Measurements from ENCODE around the gene SPPL2B.
"Not testable (repeated sequence)": the region's sequence is repeated elsewhere in the genome, so short reads cannot be mapped to it uniquely, and the experiment has no call there.

The SPPL2B gene

DNA sequence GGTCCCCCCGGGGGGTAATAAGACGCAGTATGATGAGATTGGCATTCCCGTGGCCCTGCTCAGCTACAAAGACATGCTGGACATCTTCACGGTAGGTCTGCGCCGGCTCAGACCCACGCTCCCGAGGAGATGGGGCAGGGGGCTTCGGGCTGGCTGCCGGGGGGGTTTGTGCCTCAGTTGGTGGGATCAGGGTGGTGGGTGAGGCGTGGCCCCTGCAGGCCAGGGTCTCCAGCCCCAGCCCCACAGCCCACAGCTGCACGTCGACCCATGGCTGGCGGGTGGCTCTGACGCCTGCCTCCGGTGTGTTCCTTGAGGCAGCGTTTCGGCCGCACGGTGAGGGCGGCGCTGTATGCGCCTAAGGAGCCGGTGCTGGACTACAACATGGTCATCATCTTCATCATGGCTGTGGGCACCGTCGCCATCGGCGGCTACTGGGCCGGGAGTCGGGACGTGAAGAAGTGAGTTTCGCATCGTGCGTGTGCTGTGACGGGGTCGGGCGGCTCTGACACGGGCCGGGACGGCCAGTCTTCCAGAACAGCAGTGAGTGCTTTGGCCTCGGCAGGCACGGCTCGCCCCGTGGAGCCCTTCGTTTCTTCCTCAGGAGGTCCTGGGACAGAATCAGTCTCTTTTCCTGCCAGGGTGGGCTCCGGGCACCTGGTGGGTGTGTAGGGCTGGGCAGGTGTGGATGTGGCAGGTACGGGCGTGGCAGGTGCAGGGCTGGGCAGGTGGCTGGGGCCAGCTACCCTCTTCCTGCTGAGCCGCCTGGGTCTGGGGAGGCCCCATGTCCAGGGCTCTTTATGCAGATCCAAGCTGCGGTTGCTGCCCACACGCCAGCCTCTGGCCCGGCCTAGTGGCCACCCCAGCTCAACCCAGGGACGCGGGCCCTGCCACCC lies 10.5 kb downstream of the SPPL2B start:
- no peak for DNase-seq

DNA sequence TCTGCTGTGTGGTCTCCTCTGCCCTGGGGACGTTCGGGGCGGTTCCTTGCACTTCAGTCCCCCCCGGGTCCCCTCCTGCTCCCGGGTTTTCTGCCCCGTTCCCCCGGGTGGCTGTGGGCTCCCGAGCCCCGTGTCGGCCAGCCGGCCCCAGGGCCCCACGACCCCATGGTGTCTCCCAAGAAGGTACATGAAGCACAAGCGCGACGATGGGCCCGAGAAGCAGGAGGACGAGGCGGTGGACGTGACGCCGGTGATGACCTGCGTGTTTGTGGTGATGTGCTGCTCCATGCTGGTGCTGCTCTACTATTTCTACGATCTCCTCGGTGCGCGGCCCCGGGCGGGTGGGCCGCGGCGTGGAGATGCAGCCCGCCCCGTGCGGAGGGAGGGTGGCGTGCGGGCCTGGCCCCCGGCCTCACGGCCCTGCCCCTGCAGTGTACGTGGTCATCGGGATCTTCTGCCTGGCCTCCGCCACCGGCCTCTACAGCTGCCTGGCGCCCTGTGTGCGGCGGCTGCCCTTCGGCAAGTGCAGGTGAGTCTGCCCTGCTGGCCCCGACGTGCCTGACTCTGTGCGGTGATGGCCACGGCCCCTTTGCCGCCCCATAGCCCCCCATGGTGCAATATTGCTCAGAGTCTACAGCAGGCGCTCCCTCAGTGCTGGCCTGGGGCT lies 11.3 kb downstream of the SPPL2B start:
- DNase-seq, result no peak

DNA sequence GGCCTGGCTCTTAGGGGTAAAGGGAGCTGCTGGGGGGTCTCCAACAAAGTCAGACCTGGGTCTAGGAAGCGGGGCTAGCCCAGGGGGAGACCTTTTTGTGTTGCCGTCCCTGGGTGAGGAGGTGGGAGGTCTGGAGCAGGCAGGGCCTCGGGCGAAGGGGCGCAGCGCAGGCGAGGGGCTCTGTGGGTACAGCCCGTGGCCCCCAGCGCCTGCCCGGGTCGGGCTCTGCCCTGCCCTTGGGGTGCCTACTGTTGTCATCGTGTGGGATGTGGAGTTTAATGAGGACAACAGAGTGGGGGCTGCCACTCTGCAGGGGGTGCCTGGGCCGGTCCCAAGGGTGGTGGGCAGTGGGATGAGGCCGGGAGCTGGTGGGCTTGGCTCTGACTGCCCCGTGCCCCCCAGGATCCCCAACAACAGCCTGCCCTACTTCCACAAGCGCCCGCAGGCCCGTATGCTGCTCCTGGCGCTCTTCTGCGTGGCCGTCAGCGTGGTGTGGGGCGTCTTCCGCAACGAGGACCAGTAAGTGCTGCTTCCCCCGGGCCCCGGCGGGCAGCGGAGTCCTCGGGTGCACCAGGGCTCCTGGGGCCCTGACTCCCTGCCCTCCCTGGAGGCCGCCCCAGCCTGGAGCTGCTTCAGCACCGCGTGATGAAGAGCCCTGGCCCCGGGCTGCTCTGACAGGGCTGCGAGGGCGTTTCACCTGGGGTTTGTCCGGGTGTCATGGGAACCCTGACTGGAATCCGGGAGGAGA lies 12.2 kb downstream of the SPPL2B start:
- DNase-seq, result no peak

DNA sequence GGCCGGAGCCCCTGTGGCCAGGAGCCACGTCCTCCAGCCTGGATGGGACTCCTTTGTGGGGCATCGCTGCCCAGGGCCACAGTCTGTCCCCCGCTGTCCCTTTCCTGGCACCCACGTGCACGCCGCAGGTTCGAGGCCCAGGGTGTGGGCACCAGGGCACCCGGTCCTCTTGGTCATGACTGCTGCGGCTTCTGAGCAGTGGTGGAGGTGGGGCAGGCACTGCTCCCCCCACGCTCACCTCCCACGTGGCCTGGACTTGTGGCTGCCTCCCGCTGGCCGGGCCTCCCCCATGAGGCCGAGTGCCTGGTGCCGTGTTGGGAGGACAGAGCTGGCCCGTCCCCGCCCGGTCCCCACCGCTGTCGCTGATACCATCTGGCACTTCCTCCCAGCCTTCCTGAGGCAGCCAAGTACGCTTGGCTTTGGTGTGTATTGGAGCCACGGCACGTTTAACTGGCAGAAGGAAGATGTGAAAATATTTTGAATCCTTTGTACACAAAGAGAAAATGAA lies 12.8 kb downstream of the SPPL2B start:
- DNase-seq, result no peak

DNA sequence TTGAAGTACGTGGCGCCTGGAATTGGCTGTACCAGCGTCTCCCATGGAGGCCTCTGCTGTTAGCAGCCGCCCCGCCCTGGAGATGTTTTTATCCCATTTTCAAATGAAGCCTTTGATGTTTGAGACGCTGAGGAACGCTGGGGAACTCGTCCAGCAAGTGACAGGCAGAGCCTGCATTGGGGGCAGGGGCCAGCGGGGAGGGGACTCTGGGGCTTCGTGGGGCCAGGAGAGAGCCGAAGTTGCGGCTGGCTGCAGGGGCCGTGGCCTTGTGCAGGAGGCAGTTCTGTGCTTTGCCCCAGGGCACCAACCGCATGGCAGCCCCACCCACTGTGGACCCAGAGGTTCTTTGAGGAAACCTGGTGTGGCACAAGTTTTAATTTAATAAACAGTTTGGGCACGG lies 13.5 kb downstream of the SPPL2B start:
- DNase-seq, result no peak

DNA sequence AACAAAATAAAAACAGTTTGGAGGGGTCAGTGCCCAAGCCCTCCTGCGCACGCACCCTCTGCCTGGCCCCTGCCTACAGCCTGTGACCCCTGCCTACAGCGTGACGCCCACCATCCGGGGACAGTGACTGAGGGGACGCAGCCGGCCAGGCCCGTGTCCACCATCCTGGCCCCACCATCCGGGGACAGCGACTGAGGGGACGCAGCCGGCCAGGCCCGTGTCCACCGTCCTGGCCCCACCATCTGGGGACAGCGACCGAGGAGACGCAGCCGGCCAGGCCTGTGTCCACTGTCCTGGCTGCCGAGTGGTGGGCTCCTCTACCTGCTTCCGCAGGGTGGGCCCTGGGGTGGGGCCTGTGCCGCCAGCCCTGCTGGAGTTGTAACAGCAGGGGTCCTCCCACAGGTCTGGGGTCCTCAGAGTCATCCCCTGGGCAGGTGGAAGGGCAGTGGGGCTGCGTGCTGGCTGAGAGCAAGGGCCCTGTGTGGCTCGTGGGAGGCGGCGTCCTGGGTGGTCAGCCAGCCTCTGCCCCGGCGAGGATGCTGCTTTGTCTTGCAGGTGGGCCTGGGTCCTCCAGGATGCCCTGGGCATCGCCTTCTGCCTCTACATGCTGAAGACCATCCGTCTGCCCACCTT lies 14.3 kb downstream of the SPPL2B start:
- DNase-seq, result no peak

DNA sequence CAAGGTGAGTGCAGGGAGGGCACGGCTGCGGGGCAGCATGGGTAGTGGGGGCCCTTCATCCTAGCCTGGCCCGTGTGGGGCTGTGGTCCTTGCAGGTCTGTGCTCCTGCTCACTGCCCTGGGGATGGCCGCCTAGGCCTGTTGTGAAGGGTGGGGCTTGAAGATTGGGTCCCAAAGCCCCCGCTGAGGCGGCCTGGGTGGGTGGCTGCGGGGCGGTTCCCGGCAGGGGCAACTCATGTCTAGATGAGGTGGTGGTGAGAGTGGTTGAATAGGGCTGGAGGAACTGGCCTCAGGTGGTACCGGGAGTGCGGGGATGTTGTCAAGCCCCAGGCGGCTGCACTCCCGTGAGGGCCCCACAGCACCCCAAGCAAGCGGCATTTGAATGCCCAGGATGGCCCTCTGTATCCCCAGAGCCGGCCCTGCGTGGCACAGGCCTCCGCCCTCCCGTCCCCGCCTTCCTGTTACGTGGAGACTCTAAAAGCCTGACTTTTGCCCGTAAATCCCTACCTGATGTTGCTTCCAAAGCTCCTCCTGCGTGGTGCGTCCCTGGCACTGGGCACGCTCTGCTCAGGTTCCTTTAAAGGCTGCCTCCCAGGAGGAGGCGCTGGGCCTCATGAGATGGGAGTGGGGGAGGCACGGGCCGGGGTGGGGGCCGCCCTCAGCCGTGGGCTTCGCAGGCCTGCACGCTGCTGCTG lies 15.0 kb downstream of the SPPL2B start:
- DNase-seq, result no peak

DNA sequence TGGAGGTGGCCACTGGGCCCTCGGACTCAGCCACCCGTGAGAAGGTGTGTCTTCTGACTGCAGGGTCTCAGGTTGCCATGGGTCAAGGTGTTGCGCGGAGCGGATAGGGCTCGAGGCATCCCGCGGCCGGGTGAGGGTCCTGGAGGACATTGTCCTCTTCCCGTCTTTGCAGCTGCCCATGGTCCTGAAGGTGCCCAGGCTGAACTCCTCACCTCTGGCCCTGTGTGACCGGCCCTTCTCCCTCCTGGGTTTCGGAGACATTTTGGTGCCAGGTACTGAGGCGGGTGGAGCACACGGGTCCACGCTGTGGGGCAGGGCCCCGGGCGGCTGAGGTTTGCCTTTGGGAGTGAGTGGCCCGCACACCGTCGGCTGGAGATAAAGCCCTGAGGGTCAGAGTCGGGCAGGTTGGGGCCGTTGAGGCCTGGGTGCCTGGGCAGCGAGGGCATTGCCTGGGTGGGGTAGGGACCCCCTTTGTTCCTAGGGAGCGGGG lies 15.9 kb downstream of the SPPL2B start:
- no peak for DNase-seq

DNA sequence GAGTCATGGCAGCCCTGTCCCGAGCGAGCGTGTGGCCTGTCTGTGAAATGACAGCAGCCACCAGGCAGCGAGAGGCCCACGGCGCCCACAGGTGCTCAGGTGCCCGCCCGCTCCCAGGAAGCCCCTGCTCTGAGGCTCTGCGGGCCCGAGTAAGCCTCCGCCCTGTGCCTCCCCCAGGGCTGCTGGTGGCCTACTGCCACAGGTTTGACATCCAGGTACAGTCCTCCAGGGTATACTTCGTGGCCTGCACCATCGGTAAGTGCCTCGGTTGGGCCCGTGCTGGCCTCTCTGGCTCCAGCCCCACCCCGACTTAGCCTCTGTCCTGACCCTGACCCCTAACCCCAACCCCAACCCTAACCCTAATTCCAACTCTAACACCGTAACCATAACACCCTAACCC lies 16.6 kb downstream of the SPPL2B start:
- no peak for DNase-seq

DNA sequence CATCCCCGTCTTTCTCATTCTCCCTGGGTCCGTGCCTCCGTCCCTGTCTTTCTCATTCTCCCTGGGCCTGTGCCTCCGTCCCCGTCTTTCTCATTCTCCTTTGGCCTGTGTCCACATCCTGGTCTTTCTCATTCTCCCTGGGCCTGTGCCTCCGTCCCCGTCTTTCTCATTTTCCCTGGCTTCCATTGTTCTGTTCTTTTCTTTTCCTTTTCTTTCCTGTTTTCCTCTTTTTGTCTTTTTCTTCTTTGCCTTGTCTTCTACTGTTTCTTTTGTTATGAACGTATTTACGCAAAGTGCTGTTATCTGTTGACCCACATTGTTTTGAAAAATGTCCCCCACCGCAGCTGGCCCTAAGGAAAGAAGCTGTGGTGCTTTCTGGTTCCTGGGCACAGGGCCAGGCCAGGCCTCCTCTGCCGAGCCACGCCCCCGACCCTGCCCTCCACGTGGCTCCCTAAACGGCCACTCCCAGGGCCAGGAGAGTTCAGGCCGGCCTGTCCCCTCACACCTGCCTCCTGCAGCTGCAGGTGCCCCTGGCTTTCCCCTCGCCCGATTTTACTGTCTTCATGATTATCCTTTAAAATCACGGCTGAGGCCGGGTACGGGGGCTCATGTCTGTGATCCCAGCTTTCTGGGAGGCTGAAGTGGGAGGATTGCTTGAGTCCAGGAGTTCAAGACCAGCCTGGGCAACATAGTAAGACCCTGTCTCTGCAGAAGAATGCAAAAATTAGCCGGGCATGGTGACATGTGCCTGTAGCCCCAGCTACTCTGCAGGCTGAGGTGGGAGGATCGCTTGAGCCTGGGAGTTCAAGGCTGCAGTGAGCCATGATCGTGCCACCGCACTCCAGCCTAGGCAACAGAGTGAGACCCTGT lies 17.5 kb downstream of the SPPL2B start:
- peak; percentile 56 for DNase-seq

DNA sequence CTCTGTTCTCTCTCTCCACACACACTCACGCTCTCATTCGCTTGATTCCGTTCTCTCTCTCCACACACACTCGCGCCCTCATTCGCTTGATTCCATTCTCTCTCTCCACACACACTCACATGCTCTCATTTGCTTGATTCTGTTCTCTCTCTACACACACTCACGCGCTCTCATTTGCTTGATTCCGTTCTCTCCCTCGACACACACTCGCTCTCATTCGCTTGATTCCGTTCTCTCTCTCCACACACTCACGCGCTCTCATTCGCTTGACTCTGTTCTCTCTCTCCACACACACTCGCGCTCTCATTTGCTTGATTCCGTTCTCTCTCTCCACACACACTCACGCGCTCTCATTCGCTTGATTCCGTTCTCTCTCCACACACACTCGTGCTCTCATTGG lies 21.3 kb downstream of the SPPL2B start:
- DNase-seq, result not testable (repeated sequence)

DNA sequence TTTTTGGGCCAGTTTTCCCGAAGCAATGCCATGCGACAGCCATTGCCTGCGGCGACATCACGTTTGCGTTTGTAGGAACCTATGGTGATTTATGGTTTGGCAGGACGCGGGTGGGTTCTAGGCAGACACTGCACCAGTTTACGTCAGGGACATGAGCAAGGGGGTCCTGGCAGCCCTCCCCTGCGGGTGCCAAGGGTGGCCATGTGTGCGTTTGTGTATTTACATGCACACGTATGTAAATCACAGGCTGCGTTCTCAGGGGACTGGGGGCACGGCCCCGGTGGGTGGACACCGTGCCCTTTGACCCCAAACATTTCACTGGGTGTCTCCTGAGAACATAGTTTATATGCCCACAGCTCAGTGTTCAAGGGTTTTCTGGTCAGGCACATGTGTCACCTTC lies 22.2 kb downstream of the SPPL2B start:
- no peak for DNase-seq

DNA sequence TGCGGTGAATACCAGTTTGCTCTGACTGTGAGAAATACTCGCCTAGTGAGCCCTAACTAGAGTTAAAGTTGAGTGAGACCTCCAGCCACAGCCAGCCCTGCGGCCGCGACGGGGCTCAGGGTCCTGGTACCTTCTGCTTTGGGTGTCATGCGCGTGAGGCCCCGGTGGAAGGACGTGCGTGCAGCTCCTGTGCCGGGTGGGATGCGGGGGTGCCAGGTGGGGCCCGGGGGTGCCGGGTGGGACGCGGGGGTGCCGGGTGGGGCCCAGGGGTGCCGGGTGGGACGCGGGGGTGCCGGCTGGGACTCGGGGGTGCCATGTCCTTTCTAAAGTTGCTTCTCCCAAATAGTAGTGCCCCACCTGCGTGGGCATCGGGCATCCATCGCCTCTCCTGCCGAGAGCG lies 23.1 kb downstream of the SPPL2B start:
- no peak for DNase-seq

DNA sequence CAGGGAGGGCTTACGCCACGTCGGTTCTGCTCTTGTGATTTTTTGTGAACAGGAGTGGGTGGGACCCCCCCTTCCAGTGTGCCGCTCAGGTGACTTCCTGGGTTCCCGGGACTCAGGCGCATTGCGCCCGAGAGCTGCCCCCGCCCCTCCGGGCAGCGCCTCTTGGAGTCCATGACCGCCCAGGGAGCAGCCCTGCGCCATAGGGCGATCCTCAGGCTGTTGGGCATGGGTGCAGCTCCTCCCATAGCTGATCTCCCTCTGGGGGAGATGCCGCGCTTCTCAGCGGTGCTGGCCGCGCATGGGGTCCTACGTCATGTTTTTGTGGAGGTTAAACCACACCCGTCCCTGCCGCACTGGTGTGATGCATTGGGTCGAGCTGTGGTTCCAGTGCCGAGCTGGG lies 23.6 kb downstream of the SPPL2B start:
- no peak for DNase-seq

DNA sequence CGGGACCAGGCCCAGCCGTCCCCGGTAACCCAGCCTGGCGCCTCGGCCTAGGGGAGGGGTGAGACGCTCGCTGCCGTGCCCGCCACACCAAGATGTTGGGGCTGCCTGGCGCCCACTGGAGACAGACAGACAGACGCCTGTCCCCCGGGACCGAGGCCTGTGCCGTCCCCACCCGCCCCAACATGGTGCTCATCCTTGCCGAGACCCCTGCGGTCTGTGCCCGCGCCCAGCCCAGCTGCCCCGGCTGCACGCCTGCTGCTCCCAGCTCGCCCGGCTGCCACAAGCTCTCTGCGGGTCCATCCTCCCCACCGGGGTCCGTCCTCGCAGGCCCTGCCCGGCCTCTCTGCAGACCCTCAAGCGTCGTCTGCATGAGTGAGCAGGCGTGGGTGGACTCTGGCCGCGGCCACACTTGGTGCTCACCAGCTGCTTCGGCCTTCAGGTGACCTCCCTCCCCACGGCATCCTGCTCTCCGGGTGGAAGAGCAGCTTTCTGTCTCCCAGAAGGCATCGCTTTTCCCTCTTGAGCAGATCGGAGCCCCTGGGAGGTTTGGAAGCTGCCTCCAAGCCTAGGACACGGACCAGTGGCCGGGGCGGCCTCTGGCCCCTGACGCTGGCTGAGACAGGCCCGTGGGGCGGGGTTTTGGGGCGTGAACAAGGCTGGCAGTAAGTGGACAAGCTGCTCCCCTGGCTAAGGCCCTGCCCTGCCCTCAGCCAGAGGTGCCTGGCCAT lies 24.8 kb downstream of the SPPL2B start:
- no peak for DNase-seq

DNA sequence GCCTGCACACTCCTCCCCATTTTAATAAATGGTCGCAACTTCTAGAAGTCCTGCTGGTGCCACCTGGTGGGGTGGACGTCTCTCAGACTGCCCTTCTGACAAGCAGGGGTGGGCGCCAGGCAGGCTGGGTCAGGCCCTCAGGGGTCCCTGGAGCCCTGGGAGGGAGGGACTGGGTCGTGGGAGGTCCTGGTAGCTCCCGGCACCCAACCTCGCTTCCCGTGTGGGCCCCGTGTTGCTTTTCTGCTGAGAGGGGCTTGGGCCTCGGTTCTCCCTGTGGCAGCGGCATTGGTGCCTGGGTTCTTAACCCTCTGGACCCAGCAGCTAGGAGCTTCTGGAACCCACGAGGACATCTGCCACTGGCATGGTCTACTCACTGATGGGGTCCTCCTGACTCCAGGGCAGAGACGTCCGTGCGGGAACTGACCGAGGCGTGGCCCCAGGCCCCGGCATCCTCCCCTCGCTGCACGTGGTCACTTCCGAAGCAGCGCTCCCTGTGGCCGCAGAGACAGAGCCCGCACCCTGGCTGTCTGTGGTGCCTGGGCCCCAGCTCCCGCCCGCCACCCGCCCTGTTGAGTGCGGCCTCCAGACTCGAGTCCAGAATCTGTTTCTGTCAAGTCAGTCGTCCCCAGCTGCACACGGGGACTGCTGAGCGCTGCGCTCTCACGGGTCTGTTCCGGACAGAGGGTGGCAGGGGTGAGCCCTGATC lies 25.6 kb downstream of the SPPL2B start:
- no peak for DNase-seq

DNA sequence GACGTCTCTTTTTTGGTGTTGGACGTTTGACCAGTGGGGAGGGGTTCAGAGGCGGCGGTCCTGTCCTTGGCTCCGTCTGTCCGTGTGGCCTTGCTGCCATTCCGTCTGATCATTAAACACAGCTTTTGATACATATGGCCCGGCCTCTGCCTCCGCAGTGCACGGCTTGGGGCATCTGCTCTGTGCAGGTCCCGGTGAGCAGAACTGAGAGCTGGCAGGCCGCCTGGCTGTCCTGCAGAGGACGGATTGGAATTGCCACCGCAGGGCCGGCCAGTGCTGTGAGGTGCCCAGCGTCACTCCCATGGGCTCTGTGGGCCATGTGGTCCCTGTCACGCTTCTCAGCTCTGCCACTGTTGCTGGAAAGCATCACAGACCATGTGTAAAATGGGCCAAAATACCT lies 26.2 kb downstream of the SPPL2B start:
- no peak for DNase-seq

DNA sequence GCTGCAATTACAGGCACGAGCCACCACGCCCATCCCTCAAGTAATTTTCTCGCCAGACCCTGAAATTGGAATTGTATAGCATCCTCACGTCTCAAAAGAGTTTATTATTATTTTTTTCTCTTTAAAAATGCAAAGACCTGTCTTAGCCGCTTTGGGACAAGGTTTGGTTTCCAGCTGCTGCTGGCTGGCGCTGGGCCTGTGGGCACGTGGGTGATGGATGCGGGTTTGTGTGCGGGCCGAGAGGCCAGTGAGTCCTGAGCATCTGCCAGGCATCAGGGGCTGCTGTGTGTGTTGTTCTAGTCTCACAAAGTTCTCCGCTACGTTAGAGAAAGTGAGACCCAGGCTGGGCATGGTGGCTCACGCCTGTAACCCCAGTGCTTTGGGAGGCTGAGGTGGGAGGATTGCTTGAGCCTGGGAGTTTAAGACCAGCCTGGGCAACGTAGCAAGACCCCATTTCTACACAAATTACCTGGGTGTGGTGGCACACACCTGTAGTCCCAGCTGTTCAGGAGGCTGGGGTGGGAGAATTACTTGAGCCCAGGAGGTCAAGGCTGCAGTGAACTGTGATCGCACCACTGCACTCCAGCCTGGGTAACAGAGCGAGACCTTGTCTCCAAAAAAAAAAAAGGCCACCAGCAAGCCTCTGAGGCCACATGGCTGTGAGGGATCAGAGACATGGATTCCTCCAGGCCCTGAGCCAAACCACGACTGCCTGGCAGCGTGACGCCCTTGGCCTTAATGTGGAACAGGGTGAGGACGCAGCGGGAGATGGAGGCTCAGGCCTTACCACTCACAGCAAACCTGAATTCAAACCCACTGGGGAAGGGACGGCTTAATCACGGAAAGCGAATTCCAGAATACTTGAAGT lies 26.9 kb downstream of the SPPL2B start:
- DNase-seq, result no peak

All from NCI-H2029 treated with DMSO at 0.1 percent for 48 hours (cell line).